PC-3 (cell line): Measurements from ENCODE around the gene AGPAT3. TPM values are rescaled to one million over a fixed set of nuclear protein-coding genes. Genes with fewer than 3 reads are reported as not detected.

Experiments used
- ATAC-seq: fragments of 200-7000 bp; cut with Tn5 transposase; 2 replicates; pipeline ENCODE4 v1.9.1; 2020; ENCODE audit warnings: mild to moderate bottlenecking, moderate library complexity
- BruUV-seq: library from RNA; stranded (reverse); fragments of 400-500 nt; replicated peaks from 2 replicates; lab custom pipeline; 2021; lab: Mats Ljungman, UMichigan
- CTCF ChIA-PET: fragments of 300-600 bp; sonication (Branson Sonifier 250); formaldehyde crosslinking; loops from one replicate; lab custom pipeline; 2022; ENCODE audit warnings: antibody characterized with exemption; lab: Charles Lee
- POLR2A ChIA-PET: fragments of 300-600 bp; sonication (Branson Sonifier 250); formaldehyde crosslinking; loops from one replicate; lab custom pipeline; 2022; ENCODE audit warnings: antibody characterized with exemption; ENCODE audit not compliant: unreplicated experiment; lab: Charles Lee
- DNase-seq: peaks from one replicate; pipeline ENCODE4 v3.0.0-alpha.2; 2015
- H2AFZ ChIP-seq: fragments of 300-600 bp; sonication (generic); 2 replicates; pipeline ENCODE4 v1.6.0; 2016; ENCODE audit warnings: antibody characterized with exemption, low read length
- H3F3A ChIP-seq: fragments of 300-600 bp; sonication (generic); one replicate; pipeline ENCODE4 v1.6.0; 2017; ENCODE audit warnings: antibody characterized with exemption, low read length, control low read depth, mild to moderate bottlenecking; ENCODE audit not compliant: unreplicated experiment
- H3K27ac ChIP-seq: fragments of 300-600 bp; sonication (generic); 2 replicates; pipeline ENCODE4 v1.5.1; 2016; ENCODE audit warnings: mild to moderate bottlenecking, low read length
- H3K27me3 ChIP-seq: fragments of 300-600 bp; sonication (generic); 2 replicates; pipeline ENCODE4 v1.6.1; 2016; ENCODE audit warnings: low read length, mixed read lengths
- H3K36me3 ChIP-seq: fragments of 300-600 bp; sonication (generic); 2 replicates; pipeline ENCODE4 v1.6.1; 2016; ENCODE audit warnings: low read depth, mixed run types, low read length, mixed read lengths
- H3K4me1 ChIP-seq: fragments of 300-600 bp; sonication (generic); 2 replicates; pipeline ENCODE4 v1.5.1; 2016; ENCODE audit warnings: low read length; ENCODE audit not compliant: insufficient read depth
- H3K4me2 ChIP-seq: fragments of 300-600 bp; sonication (generic); 2 replicates; pipeline ENCODE4 v1.6.0; 2016; ENCODE audit warnings: low read length
- H3K4me3 ChIP-seq: fragments of 300-600 bp; sonication (generic); 2 replicates; pipeline ENCODE4 v1.5.1; 2016; ENCODE audit warnings: mild to moderate bottlenecking, low read length, mixed read lengths
- H3K79me2 ChIP-seq: fragments of 300-600 bp; sonication (generic); 2 replicates; pipeline ENCODE4 v1.6.1; 2017; ENCODE audit warnings: low read length, mixed read lengths
- H3K9ac ChIP-seq: fragments of 300-600 bp; sonication (generic); 2 replicates; pipeline ENCODE4 v1.6.0; 2016; ENCODE audit warnings: mild to moderate bottlenecking, low read length
- H3K9me2 ChIP-seq: fragments of 300-600 bp; sonication (generic); replicated peaks from 2 replicates; pipeline ENCODE4 v1.6.1; 2016; ENCODE audit warnings: mixed run types, low read length, mixed read lengths
- H3K9me3 ChIP-seq: fragments of 300-600 bp; sonication (generic); 2 replicates; pipeline ENCODE4 v1.6.1; 2016; ENCODE audit warnings: low read length, mixed read lengths
- H4K20me1 ChIP-seq: fragments of 300-600 bp; sonication (generic); 2 replicates; pipeline ENCODE4 v1.6.1; 2016; ENCODE audit warnings: low read length, mixed read lengths
- CTCF ChIP-seq: fragments of 300-600 bp; sonication (generic); conservative IDR thresholded peaks from 2 replicates; pipeline ENCODE4 v1.5.1; 2017; ENCODE audit warnings: antibody characterized with exemption, low read depth, mild to moderate bottlenecking, low read length
- EZH2 ChIP-seq: fragments of 300-600 bp; sonication (generic); IDR thresholded peaks from one replicate; pipeline ENCODE4 v1.6.1; 2017; ENCODE audit warnings: antibody characterized with exemption, mild to moderate bottlenecking, low read length; ENCODE audit not compliant: unreplicated experiment
- EZH2phosphoT487 ChIP-seq: fragments of 300-600 bp; sonication (generic); IDR thresholded peaks from 2 replicates; pipeline ENCODE4 v1.6.1; 2018; ENCODE audit warnings: mild to moderate bottlenecking, antibody characterized with exemption, low read length, borderline replicate concordance
- intact Hi-C: fragments of 100-400 bp; cut with micrococcal nuclease; formaldehyde crosslinking; loops from 2 replicates; pipeline ENCODE4 v1.9.0; 2023
- total RNA-seq: library from RNA; depleted of rRNA; stranded (reverse); fragments of >200 nt; gene quantifications from 2 replicates; pipeline ENCODE4 v1.2.3, GENCODE V29; 2014

The AGPAT3 gene
- total RNA-seq, 1 experiment from 2014 or later: 76.1 TPM

- ATAC-seq: no peak
- no TSS peak for BruUV-seq
- no peaks in the 10 kb centered on the region for H3F3A ChIP-seq
- TF ChIP-seq EZH2 (no peak), EZH2phosphoT487 (no peak), CTCF (no peak)
- H3K4me1 ChIP-seq: no peaks in the 10 kb centered on the region
- H3K4me3 ChIP-seq: no peak overlapping the region
- H3K36me3 ChIP-seq: no peaks in the 10 kb centered on the region; the same call in 1 of the 2 replicates
- intact Hi-C loops: no loop called here
- no peaks in the 10 kb centered on the region for H3K9me3 ChIP-seq
- H3K9ac ChIP-seq: no peak overlapping the region
- H3K27ac ChIP-seq: no peak overlapping the region
- no peak overlapping the region for H3K4me2 ChIP-seq
- no peaks in the 10 kb centered on the region for H4K20me1 ChIP-seq
- H3K79me2 ChIP-seq: no peaks in the 10 kb centered on the region
- H3K27me3 ChIP-seq: no peaks in the 10 kb centered on the region
- H2AFZ ChIP-seq: no peak overlapping the region
- H3K9me2 ChIP-seq: no peaks in the 10 kb centered on the region
- DNase-seq: no peak
- POLR2A ChIA-PET: no interaction called here
- CTCF ChIA-PET: no interaction called here
Measured at GRCh38 chr21:43971201-43971991, 106.4 kb downstream of the AGPAT3 start.

- ChIA-PET POLR2A (no interaction called here), CTCF (no interaction called here)
- Histone ChIP-seq H3K9me2 (no peaks in the 10 kb centered on the region), H4K20me1 (no peaks in the 10 kb centered on the region), H3K9me3 (no peaks in the 10 kb centered on the region), H2AFZ (no peak overlapping the region), H3K27ac (no peak overlapping the region), H3K27me3 (no peaks in the 10 kb centered on the region), H3K79me2 (no peaks in the 10 kb centered on the region), H3F3A (no peaks in the 10 kb centered on the region), H3K4me2 (no peak overlapping the region), H3K4me1 (peaks cover 1% of the 10 kb centered on the region), H3K4me3 (no peak overlapping the region), H3K36me3 (no peaks in the 10 kb centered on the region; the same call in 1 of the 2 replicates), H3K9ac (no peak overlapping the region)
- TF ChIP-seq EZH2 (no peak), EZH2phosphoT487 (no peak), CTCF (no peak)
- DNase-seq (no peak), ATAC-seq (no peak)
- intact Hi-C loops: no loop called here
- no TSS peak for BruUV-seq
Measured at GRCh38 chr21:43971992-43972255, 106.9 kb downstream of the AGPAT3 start.
